T follicular helper cell (primary cell): ENCODE results near the gene PITHD1.
"Not testable (repeated sequence)": the region's sequence is repeated elsewhere in the genome, so short reads cannot be mapped to it uniquely, and the experiment has no call there.

Experiments used
- DNase-seq: peaks from one replicate; pipeline ENCODE4 v3.0.0-alpha.2; 2020; ENCODE audit warnings: low read depth

PITHD1 gene

DNA sequence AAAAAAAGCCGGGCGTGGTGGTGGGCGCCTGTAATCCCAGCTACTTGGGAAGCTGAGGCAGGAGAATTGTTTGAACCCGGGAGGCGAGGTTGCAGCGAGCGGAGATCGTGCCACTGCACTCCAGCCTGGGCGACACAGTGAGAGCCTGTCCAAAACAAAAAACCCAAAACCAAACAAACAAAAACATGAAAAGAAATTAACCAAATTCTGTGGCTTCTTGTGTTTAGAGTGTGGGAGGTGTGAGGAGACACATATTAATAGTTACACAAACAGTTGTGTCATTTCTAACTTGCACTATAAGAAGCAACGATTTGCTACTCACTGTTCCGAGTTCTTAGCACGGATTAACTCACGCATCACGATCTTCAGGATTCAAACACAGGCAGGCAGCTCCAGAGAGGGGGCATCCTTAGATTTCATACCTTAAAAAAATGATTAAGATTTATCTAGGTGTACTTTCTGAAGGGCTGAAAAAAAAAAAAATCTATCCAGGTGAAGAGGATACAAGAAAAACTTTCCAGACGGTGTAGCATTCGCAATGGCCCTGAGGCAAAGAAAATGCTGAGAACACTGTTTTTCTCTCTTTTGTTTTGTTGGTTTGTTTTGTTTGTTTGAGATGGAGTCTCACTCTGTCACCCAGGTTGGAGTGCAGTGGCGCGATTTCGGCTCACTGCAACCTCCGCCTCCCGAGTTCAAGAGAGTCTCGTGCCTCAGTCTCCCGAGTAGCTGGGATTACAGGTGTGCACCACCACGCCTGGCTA is 47.7 kb downstream of the PITHD1 start:
- no peak for DNase-seq

DNA sequence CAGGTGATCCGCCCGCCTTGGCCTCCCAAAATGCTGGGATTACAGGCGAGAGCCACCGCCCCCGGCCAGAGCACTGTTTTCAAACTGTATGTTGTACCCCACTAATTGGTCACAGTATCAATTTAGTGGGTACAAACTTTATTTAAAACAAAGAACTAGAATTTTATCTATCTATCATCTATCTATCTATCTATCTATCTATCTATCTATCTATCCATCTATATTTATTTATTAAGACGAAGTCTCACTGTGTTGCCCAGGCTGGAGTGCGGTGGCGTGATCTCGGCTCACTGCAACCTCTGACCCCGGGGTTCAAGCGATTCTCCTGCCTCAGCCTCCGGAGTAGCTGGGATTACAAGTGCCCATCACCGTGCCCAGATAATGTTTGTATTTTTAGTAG is 48.4 kb downstream of the PITHD1 start:
- not testable (repeated sequence) for DNase-seq

DNA sequence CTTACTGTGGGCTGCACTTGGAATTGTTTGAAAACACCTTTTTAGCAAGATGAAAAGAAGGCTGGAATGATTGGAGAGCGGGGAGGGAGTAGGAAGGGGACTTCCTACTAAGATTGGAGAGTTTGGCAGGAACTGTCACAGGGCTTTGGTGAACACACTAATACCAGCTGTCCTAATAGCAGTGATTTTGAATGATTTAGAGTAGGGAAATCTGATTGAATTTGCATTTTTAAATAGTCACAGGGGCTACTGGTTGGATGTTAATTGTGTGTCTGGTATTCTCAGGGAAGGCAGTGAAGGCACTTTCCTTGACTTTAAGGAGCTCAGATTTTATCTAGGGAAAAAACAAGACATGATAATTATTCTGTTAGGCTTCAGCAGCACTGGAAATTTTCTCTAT is 49.5 kb downstream of the PITHD1 start:
- no peak for DNase-seq

DNA sequence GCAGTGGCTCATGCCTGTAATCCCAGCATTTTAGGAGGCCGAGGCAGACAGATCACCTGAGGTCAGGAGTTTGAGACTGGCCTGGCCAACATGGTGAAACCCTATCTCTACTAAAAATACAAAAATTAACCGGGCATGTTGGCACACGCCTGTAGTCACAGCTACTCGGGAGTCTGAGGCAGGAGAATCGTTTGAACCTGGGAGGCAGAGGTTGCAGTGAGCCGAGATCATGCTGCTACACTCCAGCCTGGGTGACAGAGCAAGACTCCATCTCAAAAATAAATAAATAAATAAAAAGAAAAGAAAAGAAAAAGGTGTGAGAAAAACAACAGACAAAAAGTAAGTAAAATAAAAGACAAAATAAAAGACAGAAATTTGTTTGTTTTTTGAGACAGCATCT is 55.9 kb downstream of the PITHD1 start:
- DNase-seq, result not testable (repeated sequence)

DNA sequence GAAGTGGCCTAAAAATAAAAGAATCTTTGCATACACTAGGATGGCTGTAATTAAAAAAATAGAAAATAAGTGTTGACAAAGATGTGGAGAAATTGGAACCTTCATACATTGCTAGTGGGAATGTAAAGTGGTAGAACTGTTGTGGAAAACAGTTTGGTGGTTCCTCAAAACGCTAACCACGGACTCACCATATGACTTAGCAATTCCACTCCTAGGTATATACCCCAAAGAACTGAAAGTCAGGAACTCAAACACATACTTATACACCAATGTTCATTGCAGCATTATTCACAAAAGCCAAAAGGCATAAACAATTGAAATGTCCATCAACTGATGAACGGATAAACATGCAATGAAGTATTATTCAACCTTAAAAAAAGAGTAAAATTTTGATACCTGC is 57.8 kb downstream of the PITHD1 start:
- no peak for DNase-seq
